ENCODE measurements around the gene DYNLT1. TPM values are rescaled to one million over a fixed set of nuclear protein-coding genes. Genes with fewer than 3 reads are reported as not detected.

DYNLT1 gene
- total and polyA plus RNA-seq, 9 of the 15 experiments (the other 6 are each of a cell fraction or from before 2014, with no cell fraction given), result 42.2 to 583 (median 127) TPM

GRCh38 chr6:158644231-158645063 lies at the start of gene DYNLT1 (continued):
- TF ChIP-seq, protein P1, sequence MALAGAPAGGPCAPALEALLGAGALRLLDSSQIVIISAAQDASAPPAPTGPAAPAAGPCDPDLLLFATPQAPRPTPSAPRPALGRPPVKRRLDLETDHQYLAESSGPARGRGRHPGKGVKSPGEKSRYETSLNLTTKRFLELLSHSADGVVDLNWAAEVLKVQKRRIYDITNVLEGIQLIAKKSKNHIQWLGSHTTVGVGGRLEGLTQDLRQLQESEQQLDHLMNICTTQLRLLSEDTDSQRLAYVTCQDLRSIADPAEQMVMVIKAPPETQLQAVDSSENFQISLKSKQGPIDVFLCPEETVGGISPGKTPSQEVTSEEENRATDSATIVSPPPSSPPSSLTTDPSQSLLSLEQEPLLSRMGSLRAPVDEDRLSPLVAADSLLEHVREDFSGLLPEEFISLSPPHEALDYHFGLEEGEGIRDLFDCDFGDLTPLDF (CRISPR knock-in tag; IDR thresholded peaks at IDR 0.05), result peak; percentile 86; the same call in 1 of the 2 replicates
- TF ChIP-seq ZNF239 (CRISPR knock-in tag; IDR thresholded peaks at IDR 0.05) (no peak), ZBTB33 (CRISPR knock-in tag; IDR thresholded peaks at IDR 0.05) (peak; percentile 39; the same call in 1 of the 2 replicates), RFX1 (IDR thresholded peaks at IDR 0.05) (peak; percentile 80), HMGXB4 (CRISPR knock-in tag; IDR thresholded peaks at IDR 0.05) (no peak), KLF16 (IDR thresholded peaks at IDR 0.05) (no peak), ZNF165 (CRISPR knock-in tag; IDR thresholded peaks at IDR 0.05; ENCODE audit: borderline replicate concordance) (0 out of 2 replicates have a peak, but pooled peaks have one; percentile 41), ZNF764 (CRISPR knock-in tag; IDR thresholded peaks at IDR 0.05; ENCODE audit: low read depth) (no peak), ZNF253 (CRISPR knock-in tag; conservative IDR thresholded peaks at IDR 0.05) (no peak), RCOR1 (IDR thresholded peaks at IDR 0.05; ENCODE audit: borderline replicate concordance in 1 of 2, low read depth in 2 of 2, low read length in 2 of 2) (peak in 1 of 2 experiments; percentile 16; a peak in 1 of 4 replicates), ZNF316 (IDR thresholded peaks at IDR 0.05) (no peak; the same call in 1 of the 2 replicates), BACH1 (tag; IDR thresholded peaks at IDR 0.05) (no peak), RB1 (IDR thresholded peaks at IDR 0.05; ENCODE audit: low read depth) (peak; percentile 84), FOXO4 (CRISPR knock-in tag; IDR thresholded peaks at IDR 0.05) (no peak), GATAD2B (IDR thresholded peaks at IDR 0.05; ENCODE audit: borderline replicate concordance) (no peak; the same call in 1 of the 2 replicates), SAFB (IDR thresholded peaks at IDR 0.05; ENCODE audit: borderline replicate concordance, low read depth, low read length) (0 out of 2 replicates have a peak, but pooled peaks have one; percentile 67), MTA3 (IDR thresholded peaks at IDR 0.05; ENCODE audit: borderline replicate concordance) (peak; percentile 90; the same call in 1 of the 2 replicates), ZZZ3 (IDR thresholded peaks at IDR 0.05) (no peak), RBFOX2 (IDR thresholded peaks at IDR 0.05; ENCODE audit: low read depth, low read length) (peak; percentile 98), POLR2A (conservative IDR thresholded peaks at IDR 0.05) (peak; percentile 98), ZNF232 (CRISPR knock-in tag; IDR thresholded peaks at IDR 0.05) (peak; percentile 24; the same call in 1 of the 2 replicates)
- TF ChIP-seq, protein P2, sequence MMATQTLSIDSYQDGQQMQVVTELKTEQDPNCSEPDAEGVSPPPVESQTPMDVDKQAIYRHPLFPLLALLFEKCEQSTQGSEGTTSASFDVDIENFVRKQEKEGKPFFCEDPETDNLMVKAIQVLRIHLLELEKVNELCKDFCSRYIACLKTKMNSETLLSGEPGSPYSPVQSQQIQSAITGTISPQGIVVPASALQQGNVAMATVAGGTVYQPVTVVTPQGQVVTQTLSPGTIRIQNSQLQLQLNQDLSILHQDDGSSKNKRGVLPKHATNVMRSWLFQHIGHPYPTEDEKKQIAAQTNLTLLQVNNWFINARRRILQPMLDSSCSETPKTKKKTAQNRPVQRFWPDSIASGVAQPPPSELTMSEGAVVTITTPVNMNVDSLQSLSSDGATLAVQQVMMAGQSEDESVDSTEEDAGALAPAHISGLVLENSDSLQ (IDR thresholded peaks at IDR 0.05), result peak; percentile 52; the same call in 1 of the 2 replicates
